ENCODE data around the gene PTPRF.

Gene PTPRF

GRCh38 chr1:43612406-43612805 is 81.7 kb downstream of the PTPRF start:
- DNase-seq: no peak

DNA sequence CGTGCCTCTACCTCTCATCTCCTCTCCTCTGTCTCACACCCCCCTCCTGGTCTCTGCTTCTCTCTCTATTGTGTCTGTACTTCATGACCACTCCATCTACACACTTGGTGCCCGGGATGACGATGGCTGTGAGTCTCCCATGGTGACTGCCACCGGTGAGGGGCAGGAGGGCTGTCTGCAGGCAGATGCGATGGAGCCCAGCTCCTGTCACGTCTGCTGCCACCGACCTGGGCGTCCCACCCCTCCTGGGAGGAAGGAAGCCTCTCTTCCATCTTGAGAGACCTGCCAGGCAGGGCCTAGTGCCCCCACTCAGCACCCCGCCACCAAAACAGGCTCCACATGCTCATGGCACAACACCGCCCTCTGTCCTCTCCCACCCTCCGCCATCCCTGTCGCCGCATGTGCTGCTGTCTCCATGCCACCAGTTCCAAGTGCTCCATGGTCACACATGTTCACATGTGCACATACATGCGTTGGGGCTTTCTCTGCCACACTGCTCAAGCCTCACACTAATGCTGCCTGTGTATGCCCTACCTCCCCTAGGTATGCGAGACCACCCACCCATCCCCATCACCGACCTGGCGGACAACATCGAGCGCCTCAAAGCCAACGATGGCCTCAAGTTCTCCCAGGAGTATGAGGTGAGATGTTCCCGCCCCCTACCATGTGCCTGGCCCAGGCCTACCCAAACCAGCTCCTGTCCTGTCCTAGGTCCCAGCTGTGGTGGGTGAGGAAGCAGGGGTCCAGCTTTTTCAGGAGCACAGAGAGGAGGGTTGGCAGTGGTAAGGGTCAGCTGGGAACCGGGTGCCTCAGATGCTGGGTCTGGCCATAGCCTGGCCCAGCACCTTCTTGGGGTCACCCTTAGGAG is 82.6 kb downstream of the PTPRF start:
- DNase-seq: no peak

GRCh38 chr1:43614211-43614610 is 83.5 kb downstream of the PTPRF start:
- no peak for DNase-seq

DNA sequence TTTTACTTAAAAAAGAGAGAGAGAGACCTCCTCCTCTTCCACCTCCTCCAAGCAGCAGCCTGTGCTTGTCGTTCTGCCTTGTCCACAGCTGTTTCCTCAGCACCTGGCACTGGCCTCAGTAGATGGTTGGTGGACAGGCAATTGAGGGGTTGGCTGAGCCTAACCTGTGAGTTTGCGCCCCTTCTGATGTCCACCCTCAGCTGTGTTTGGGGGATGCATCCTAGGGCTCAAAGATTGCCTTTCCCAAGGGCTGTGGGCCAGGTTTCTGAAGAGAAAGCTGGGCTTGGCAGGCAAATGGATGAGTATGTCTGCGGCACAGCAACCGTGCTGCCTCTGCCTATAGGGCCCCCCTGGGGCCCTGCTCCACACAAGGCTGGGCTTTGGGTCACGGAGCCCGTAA is 84.2 kb downstream of the PTPRF start:
- no peak for DNase-seq

DNA sequence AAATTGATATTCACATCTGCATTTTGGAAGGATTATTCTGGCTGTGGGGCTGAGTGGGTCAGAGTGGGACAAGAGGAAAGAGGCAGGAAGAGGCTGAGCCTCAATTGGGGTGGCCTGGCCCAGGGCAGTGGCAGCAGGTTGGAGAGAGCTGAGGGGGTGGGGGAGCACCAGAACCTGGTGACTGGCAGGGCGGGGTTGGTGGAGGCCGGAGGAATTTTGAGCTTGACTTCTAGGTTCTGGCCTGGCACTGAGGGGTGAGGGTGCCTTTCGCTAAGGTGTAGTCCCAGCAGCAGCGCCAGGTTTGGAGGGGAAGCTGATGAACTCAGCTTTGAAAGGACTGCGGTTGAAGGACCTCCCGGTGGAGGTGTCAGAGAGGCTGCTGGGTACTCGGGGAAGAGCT is 85.7 kb downstream of the PTPRF start:
- no peak for DNase-seq

DNA sequence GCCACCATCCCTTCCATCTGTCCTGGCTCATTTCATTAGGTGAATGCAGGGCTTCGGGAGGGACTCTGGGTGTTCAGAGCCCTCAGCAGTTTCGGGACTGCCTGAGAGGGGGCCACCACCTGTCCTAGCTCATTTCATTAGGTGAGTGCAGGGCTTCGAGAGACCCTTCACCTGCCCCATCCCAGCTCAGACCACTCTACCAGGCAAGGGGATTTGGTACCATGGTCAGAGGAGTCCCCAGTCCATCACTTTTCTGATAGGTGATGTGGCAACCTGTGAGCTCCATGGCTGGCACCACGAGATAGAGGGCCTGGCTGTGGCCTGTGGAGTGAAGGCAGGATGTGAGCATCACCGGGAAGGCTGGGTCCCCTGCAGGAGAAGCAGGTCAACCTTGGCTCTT is 86.3 kb downstream of the PTPRF start:
- no peak for DNase-seq

GRCh38 chr1:43617668-43618067 is 87.0 kb downstream of the PTPRF start:
- no peak for DNase-seq

- no peak for DNase-seq
These were observed 88.0 kb downstream of the PTPRF start for GRCh38 chr1:43618521-43619313.

DNA sequence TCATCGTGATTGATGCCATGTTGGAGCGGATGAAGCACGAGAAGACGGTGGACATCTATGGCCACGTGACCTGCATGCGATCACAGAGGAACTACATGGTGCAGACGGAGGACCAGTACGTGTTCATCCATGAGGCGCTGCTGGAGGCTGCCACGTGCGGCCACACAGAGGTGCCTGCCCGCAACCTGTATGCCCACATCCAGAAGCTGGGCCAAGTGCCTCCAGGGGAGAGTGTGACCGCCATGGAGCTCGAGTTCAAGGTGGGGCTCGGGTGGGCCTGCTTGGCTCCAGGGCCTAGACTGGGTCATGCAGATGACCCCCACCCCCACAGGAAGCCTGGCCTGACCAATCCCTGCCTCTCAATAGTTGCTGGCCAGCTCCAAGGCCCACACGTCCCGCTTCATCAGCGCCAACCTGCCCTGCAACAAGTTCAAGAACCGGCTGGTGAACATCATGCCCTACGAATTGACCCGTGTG is 88.7 kb downstream of the PTPRF start:
- no peak for DNase-seq

DNA sequence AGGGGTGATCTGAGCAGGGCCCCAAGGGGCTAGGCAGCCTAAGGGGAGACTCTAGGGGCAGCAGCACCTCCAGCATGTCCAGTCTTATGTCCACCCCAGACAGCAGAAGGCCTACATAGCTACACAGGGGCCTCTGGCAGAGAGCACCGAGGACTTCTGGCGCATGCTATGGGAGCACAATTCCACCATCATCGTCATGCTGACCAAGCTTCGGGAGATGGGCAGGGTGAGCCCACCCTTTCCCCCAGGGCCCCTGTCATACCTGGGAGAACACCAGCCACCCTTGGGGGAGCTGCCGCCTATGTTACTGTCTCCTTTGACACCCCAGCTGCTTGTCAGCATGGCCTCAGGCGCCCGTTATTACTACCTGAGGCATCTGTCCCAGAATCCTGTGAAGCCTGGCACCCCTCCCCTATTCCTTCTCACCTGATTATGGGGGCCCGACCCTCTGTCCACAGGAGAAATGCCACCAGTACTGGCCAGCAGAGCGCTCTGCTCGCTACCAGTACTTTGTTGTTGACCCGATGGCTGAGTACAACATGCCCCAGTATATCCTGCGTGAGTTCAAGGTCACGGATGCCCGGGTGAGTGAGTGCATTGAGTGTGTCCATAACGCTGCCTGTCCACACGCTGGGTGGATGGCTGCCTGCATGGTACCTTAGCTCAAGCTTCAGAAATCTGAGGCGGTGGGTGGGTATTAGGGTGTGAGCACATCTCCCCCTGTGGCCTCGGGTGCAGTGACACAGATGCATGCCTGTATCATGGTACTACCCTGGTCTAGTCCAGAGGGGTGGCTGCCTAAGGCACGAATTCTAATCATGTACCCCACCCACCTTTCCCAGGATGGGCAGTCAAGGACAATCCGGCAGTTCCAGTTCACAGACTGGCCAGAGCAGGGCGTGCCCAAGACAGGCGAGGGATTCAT is 89.6 kb downstream of the PTPRF start:
- DNase-seq: no peak

- no peak for DNase-seq
These were observed 90.3 kb downstream of the PTPRF start for GRCh38 chr1:43620956-43621355.

GRCh38 chr1:43621386-43621785 is 90.7 kb downstream of the PTPRF start:
- DNase-seq: no peak

- DNase-seq: no peak
These were observed 91.2 kb downstream of the PTPRF start for GRCh38 chr1:43621861-43622260.

- no peak for DNase-seq
These were observed 91.8 kb downstream of the PTPRF start for GRCh38 chr1:43622471-43622870.

DNA sequence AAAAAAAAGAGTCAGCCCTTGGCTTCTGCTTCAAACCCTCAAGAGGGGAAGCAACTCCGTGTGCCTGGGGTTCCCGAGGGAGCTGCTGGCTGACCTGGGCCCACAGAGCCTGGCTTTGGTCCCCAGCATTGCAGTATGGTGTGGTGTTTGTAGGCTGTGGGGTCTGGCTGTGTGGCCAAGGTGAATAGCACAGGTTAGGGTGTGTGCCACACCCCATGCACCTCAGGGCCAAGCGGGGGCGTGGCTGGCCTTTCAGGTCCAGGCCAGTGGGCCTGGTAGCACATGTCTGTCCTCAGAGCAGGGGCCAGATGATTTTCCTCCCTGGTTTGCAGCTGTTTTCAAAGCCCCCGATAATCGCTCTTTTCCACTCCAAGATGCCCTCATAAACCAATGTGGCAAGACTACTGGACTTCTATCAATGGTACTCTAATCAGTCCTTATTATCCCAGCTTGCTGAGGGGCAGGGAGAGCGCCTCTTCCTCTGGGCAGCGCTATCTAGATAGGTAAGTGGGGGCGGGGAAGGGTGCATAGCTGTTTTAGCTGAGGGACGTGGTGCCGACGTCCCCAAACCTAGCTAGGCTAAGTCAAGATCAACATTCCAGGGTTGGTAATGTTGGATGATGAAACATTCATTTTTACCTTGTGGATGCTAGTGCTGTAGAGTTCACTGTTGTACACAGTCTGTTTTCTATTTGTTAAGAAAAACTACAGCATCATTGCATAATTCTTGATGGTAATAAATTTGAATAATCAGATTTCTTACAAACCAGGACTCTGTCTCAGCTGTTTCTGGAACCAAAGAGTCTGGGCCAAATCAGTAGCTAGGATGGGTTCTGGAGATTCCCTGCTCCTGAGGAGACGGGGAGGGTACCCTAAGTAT is 92.5 kb downstream of the PTPRF start:
- DNase-seq: no peak

DNA sequence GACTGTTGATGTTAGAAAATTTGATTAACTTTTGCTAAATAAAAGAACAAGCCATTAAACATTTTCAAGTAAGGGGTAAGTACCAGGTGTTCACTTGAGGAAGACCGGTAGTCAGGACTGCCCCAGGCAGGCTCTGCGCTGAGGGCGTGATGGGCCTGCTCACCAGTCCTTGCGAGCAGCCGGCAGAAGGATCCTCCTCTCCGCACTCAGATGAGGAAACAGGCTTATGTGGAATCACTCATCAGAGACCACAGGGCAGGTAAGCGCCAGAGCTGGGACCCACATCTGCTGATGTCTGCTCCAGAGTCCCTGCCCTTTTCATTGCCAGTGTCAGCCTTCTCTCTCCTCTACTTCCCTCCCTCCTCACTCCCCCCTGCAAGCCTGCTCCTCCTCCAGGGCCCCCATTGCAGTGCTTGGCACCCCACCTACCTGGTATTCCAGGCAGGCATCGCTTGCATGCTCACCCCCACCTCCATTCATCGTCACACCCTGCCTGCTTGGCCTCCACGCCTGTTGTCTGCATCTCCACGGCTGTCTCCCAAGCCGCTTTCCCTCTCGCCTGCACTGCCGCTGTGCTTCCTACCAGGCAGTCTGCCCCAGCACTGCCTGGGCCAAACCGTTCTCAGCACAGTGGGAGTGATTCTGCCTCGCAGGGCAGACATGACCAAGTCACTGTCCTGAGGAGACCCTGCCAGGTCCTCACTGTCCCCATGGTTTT is 94.5 kb downstream of the PTPRF start:
- no peak for DNase-seq

- DNase-seq: no peak
These were observed 101.5 kb downstream of the PTPRF start for GRCh38 chr1:43632135-43632670.

DNA sequence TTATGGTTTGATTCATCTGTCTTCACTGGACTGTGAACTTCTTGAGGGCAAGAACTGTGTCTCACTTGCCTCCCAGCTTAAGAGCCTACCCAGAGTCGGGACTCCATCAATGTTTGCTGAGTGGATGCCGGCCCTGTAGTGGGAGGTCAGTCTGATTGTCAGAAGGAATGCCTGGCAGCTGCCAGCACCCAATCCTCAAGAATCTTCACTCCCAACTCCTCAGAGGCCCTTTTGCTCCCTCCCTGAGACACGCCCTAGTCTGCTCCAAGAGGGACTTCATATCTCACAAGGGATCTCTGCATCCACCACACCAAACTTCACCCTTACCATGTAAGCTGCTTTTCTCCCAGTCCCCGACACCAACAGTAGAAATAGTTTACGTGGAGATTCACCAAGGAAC is 104.0 kb downstream of the PTPRF start:
- DNase-seq: no peak

GRCh38 chr1:43636006-43636641 is 105.4 kb downstream of the PTPRF start:
- DNase-seq: no peak

- DNase-seq: no peak
These were observed 106.6 kb downstream of the PTPRF start for GRCh38 chr1:43637267-43637666.

Measured in hematopoietic multipotent progenitor cell treated with erythropoietin and hydrocortisone succinate and interleukin-3 and kit ligand, for 6 days (in vitro differentiated cells).